Mucosa of gallbladder (tissue), 1 donor: ENCODE measurements around the gene PIGC. TPM values are rescaled to one million over a fixed set of nuclear protein-coding genes. Genes with fewer than 3 reads are reported as not detected.

ENCODE experiments used
- DNase-seq: peaks from one replicate; pipeline ENCODE4 v3.0.0-alpha.2; 2020; ENCODE audit warnings: low spot score
- total RNA-seq: library from RNA; stranded (reverse); gene quantifications from one replicate; pipeline ENCODE4 v1.2.1, GENCODE V29; 2021
- donor health status: DM: no; HTN: no; CAD: no.

Gene PIGC
- total RNA-seq, 1 donor from 2014 or later = 36.3 TPM

GRCh38 chr1:172398970-172399755, 44.7 kb downstream of the PIGC start:
- peak; percentile 58 for DNase-seq

- no peak for DNase-seq
Observed at GRCh38 chr1:172398193-172398592, 45.7 kb downstream of the PIGC start.

GRCh38 chr1:172397633-172398032, 46.2 kb downstream of the PIGC start:
- DNase-seq = no peak

DNA sequence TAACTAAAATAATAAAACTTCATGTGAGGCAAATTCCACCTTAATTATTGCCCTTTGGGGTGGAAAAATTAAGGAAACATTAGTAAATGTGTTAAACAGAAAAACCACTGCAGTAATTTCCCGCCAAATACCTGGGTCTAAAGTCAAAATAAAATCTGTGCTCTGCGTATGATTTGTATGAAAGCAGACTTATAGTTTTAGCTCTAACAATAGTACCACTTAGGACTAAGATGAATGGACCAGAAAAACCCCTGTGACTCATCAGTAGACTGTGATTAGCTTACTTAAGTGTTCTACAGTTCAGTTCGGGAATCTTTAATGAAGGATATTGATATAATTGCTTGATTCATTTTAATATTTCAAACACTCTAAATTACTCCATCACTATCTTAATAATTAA, 46.6 kb downstream of the PIGC start:
- DNase-seq = no peak

GRCh38 chr1:172395576-172395975, 48.3 kb downstream of the PIGC start:
- no peak for DNase-seq

DNA sequence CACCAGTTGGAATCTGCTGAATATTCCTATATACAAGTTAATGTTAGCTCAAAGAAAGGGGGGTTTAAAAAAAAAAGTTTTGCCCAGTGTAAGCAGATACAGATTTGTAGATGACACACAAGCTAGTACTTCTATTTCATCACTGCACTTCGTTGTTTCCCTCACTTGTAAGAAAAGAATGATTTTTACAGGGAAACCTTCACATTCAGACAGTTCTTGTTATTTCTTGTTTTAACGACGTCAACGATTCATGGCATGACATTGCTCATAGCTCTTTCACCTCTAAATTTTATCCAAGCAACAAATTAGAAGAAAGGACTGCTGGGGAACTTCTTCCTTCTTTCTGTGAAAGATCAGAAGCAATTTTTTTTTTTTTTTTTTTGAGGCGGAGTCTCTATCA, 49.1 kb downstream of the PIGC start:
- DNase-seq = no peak

- DNase-seq = peak; percentile 16
Observed at GRCh38 chr1:172394141-172394751, 49.6 kb downstream of the PIGC start.

- no peak for DNase-seq
Observed at GRCh38 chr1:172393354-172393753, 50.5 kb downstream of the PIGC start.

DNA sequence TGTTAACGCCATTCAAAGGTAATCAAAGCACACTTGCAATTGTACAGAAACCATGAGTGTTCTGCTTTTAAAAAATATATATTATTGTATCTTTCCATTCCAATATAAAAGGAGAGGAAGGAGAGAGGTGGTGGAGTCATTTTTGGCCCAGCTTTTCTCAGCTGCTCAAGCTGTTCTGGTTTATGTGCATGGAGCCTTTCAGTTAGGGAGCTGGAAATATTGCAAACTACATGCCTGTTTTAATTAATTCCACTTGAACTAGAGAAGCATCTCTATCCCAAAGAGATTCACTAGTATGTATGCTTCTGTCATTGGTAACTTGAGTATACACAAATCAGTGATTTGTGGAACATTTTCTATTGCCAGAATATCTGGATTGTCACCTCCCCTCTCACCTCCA, 51.9 kb downstream of the PIGC start:
- DNase-seq = no peak

Other genes with a start within 250 kb of the PIGC start
- not detected for gene C1orf105, start 23.4 kb downstream of the PIGC start, total RNA-seq
- 38.1 TPM for gene SUCO, start 89.1 kb upstream of the PIGC start, total RNA-seq
- 0.83 TPM for gene FASLG, start 215.0 kb upstream of the PIGC start, total RNA-seq